Lung (tissue), 12 donors: ENCODE results near the gene RELN. TPM values are rescaled to one million over a fixed set of nuclear protein-coding genes. Genes with fewer than 3 reads are reported as not detected.

Experiments
- ATAC-seq: fragments of 200-7000 bp; cut with Tn5 transposase; one replicate; pipeline ENCODE4 v1.9.1; 2020; ENCODE audit warnings: moderate number of reproducible peaks; ENCODE audit not compliant: insufficient read depth, low FRiP score
- DNase-seq, 3 donors: peaks; one replicate each; pipeline ENCODE4 v3.0.0-alpha.2; 2013 to 2017
- H3K27ac ChIP-seq, 2 donors: one replicate each; pipeline ENCODE4 v1.5.1; 2013; ENCODE audit warnings: mild to moderate bottlenecking in 2 of 2, moderate library complexity in 2 of 2, control low read depth in 1 of 2, inconsistent platforms in 1 of 2, low read depth in 1 of 2, low read length in 1 of 2
- H3K27me3 ChIP-seq, 3 donors: one replicate each; pipeline ENCODE4 v1.5.1; 2013; ENCODE audit warnings: low read length in 2 of 3; ENCODE audit not compliant: control insufficient read depth in 3 of 3, insufficient read depth in 3 of 3
- H3K36me3 ChIP-seq, 4 donors: one replicate each; pipeline ENCODE4 v1.5.1; 2013; ENCODE audit warnings: low read length in 4 of 4, mild to moderate bottlenecking in 1 of 4, moderate library complexity in 1 of 4; ENCODE audit not compliant: control insufficient read depth in 4 of 4, insufficient read depth in 4 of 4
- H3K4me1 ChIP-seq, 5 donors: one replicate each; pipeline ENCODE4 v1.5.1; 2013; ENCODE audit warnings: low read length in 5 of 5, mild to moderate bottlenecking in 2 of 5, moderate library complexity in 1 of 5; ENCODE audit not compliant: control insufficient read depth in 5 of 5, insufficient read depth in 5 of 5
- H3K4me3 ChIP-seq: one replicate; pipeline ENCODE4 v1.5.1; 2013; ENCODE audit warnings: mild to moderate bottlenecking, control low read depth, moderate library complexity
- H3K9ac ChIP-seq, 2 donors: one replicate each; pipeline ENCODE4 v1.5.1; 2013; ENCODE audit warnings: low read length in 2 of 2, control low read depth in 1 of 2; ENCODE audit not compliant: insufficient read depth in 1 of 2
- H3K9me3 ChIP-seq, 4 donors: one replicate each; pipeline ENCODE4 v1.5.1; 2013; ENCODE audit warnings: low read length in 3 of 4, mild to moderate bottlenecking in 1 of 4, moderate library complexity in 1 of 4; ENCODE audit not compliant: control insufficient read depth in 4 of 4, insufficient read depth in 3 of 4
- CTCF ChIP-seq: IDR thresholded peaks from 2 replicates; pipeline ENCODE4 v1.5.1; 2012; ENCODE audit warnings: mild to moderate bottlenecking; ENCODE audit errors: control extremely low read depth, extremely low read depth
- WGBS, 2 donors: extraction: QIAGEN DNeasy Blood & Tissue Kit; methylation state at CpG; one replicate each; pipeline ENCODE4 v1.1.7; 2013; 5-methylcytosine and 5-hydroxymethylcytosine counted together
- polyA plus RNA-seq, 2 donors: library from polyadenylated mRNA; stranded (reverse); fragments of 200-250 nt; gene quantifications; one replicate each; pipeline ENCODE4 v1.2.1, GENCODE V29; 2013
- total RNA-seq, 2 donors: library from RNA; depleted of rRNA in 1 of 2; stranded (reverse); fragments of >200 nt in 1 of 2; gene quantifications; one replicate each; pipeline ENCODE4 v1.2.1, GENCODE V29; 2014 to 2021
- donor health status: control.
- donor health status: control.
- donor health status: Bipolar disorder and iron deficiency.
- donor health status: healthy.
- donor health status: DM: yes; HTN: yes; CAD: no.

Gene RELN
- total and polyA plus RNA-seq, 4 donors = 0.24 to 7.7 (median 2.0) TPM

GRCh38 chr7:104008107-104008506 lies 18.6 kb upstream of the RELN start:
- Histone ChIP-seq H3K27me3 (no peaks in the 10 kb centered on the region), H3K27ac (no peak overlapping the region), H3K9ac (no peak overlapping the region), H3K9me3 (no peaks in the 10 kb centered on the region), H3K36me3 (no peaks in the 10 kb centered on the region), H3K4me3 (no peak overlapping the region), H3K4me1 (no peaks in the 10 kb centered on the region)
- ATAC-seq (no peak), DNase-seq (no peak)
- WGBS, 2 donors = 80 to 91% methylated on average over 4 of the region's 4 CpGs
- TF ChIP-seq CTCF = no peak

DNA sequence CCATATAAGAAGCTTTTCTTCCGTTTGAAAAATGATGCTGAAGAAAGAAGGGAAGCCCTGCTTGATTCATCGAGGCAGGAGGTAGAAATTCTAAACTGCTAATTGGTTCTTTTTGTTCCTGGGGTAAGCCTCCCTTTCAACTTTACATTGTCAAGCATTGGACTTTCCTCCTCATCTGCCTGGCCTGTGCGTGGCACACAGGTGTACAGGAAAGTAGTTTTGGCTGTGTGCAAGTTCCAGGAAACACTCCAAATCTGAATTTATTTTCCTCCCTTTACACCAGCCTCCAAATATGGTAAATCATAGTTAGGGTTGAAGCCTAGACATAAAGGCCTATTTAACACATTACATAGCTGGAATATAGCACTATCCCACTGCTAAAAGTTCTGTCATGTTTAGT lies 18.2 kb upstream of the RELN start:
- Histone ChIP-seq H3K9ac (no peak overlapping the region), H3K27me3 (no peaks in the 10 kb centered on the region), H3K36me3 (no peaks in the 10 kb centered on the region), H3K9me3 (no peaks in the 10 kb centered on the region), H3K4me3 (no peak overlapping the region), H3K27ac (no peak overlapping the region), H3K4me1 (no peaks in the 10 kb centered on the region)
- WGBS, 2 donors = 67 to 68% methylated on average over 2 to 3 of the region's 3 CpGs
- DNase-seq (no peak), ATAC-seq (no peak)
- no peak for TF ChIP-seq CTCF

GRCh38 chr7:104005197-104005596 lies 15.7 kb upstream of the RELN start:
- Histone ChIP-seq H3K36me3 (no peaks in the 10 kb centered on the region), H3K27me3 (no peaks in the 10 kb centered on the region), H3K4me1 (no peaks in the 10 kb centered on the region), H3K9ac (no peak overlapping the region), H3K9me3 (no peaks in the 10 kb centered on the region), H3K4me3 (no peak overlapping the region), H3K27ac (no peak overlapping the region)
- TF ChIP-seq CTCF = no peak
- 85 to 95% methylated on average over 4 of the region's 4 CpGs for WGBS, 2 donors
- no peak for ATAC-seq
- no peak for DNase-seq

- no peak for TF ChIP-seq CTCF
- WGBS, 2 donors = 51 to 53% methylated on average over 2 of the region's 2 CpGs
- peaks cover 0 to 16% (median 11%) of the 10 kb centered on the region in 3 donors for H3K27me3 ChIP-seq
- no peak overlapping the region for H3K27ac ChIP-seq
- H3K9me3 ChIP-seq = no peaks in the 10 kb centered on the region
- H3K4me1 ChIP-seq = no peaks in the 10 kb centered on the region
- no peak for ATAC-seq
- no peak overlapping the region for H3K4me3 ChIP-seq
- H3K9ac ChIP-seq = no peak overlapping the region
- no peaks in the 10 kb centered on the region for H3K36me3 ChIP-seq
- no peak for DNase-seq
These were observed 7.2 kb upstream of the RELN start for GRCh38 chr7:103996639-103997038.
